Stimulated activated naive CD8-positive, alpha-beta T cell treated with anti-CD3 and anti-CD28 coated beads, Interleukin-15, Interleukin-2, amounts not matched to agents 100 ng/mL and 50 ng/mL, for 24 hours (primary cell): ENCODE data around the gene FLRT2.

Experiments
- H3K27ac Mint-ChIP-seq: one replicate; pipeline ENCODE4 v1.8.0; 2021; ENCODE audit warnings: mild to moderate bottlenecking, mixed read lengths
- H3K27me3 Mint-ChIP-seq: one replicate; pipeline ENCODE4 v1.8.0; 2021; ENCODE audit warnings: mixed read lengths
- H3K36me3 Mint-ChIP-seq: one replicate; pipeline ENCODE4 v1.8.0; 2021; ENCODE audit warnings: low read depth, mixed read lengths
- H3K4me1 Mint-ChIP-seq: one replicate; pipeline ENCODE4 v1.8.0; 2021; ENCODE audit warnings: low read depth, mixed read lengths
- H3K4me3 Mint-ChIP-seq: one replicate; pipeline ENCODE4 v1.8.0; 2021; ENCODE audit warnings: mild to moderate bottlenecking, mixed read lengths
- H3K9me3 Mint-ChIP-seq: one replicate; pipeline ENCODE4 v1.8.0; 2021; ENCODE audit warnings: mixed read lengths

The FLRT2 gene, protein sequence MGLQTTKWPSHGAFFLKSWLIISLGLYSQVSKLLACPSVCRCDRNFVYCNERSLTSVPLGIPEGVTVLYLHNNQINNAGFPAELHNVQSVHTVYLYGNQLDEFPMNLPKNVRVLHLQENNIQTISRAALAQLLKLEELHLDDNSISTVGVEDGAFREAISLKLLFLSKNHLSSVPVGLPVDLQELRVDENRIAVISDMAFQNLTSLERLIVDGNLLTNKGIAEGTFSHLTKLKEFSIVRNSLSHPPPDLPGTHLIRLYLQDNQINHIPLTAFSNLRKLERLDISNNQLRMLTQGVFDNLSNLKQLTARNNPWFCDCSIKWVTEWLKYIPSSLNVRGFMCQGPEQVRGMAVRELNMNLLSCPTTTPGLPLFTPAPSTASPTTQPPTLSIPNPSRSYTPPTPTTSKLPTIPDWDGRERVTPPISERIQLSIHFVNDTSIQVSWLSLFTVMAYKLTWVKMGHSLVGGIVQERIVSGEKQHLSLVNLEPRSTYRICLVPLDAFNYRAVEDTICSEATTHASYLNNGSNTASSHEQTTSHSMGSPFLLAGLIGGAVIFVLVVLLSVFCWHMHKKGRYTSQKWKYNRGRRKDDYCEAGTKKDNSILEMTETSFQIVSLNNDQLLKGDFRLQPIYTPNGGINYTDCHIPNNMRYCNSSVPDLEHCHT

GRCh38 chr14:85529803-85530574, at the start of gene FLRT2:
TSS of gene FLRT2 (plus strand) at chr14:85530144. CDS start at chr14:85621515, 91,371 bp downstream.
- H3K4me3 Mint-ChIP-seq = no peak within 1 kb of the TSS
- peaks cover 79% of the 10 kb centered on the region for H3K27me3 Mint-ChIP-seq
- peaks cover 16% of the 10 kb centered on the region for H3K4me1 Mint-ChIP-seq
- no peak within 1 kb of the TSS for H3K27ac Mint-ChIP-seq
- H3K9me3 Mint-ChIP-seq = peaks cover 4% of the 10 kb centered on the region
- H3K36me3 Mint-ChIP-seq = no peaks in the 10 kb centered on the region

DNA sequence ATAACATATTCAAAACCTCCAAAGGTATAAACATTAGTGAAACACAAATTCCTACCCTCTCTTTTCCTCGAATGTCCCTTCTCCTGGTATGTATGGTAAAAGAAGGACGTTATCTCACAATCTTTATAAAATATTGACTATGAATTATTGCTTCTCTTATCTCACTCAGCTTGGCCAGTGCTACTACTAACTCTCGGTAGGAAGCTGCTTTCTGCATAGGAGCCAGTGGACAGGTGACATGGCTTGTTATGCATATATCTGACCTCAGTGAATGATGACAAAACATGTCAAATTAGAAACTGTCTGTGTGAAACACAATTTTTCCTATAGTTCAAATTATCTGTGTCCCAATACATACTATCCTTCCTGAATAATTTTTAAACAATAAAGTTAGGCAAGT, 48.5 kb upstream of the FLRT2 start:
- Mint-ChIP-seq H3K4me3 (no peak overlapping the region), H3K4me1 (no peaks in the 10 kb centered on the region), H3K36me3 (no peaks in the 10 kb centered on the region), H3K27ac (no peak overlapping the region), H3K27me3 (no peaks in the 10 kb centered on the region), H3K9me3 (peaks cover 3% of the 10 kb centered on the region)

- Mint-ChIP-seq H3K27ac (no peak overlapping the region), H3K4me1 (no peaks in the 10 kb centered on the region)
These were observed 47.4 kb upstream of the FLRT2 start for GRCh38 chr14:85482552-85482951.

DNA sequence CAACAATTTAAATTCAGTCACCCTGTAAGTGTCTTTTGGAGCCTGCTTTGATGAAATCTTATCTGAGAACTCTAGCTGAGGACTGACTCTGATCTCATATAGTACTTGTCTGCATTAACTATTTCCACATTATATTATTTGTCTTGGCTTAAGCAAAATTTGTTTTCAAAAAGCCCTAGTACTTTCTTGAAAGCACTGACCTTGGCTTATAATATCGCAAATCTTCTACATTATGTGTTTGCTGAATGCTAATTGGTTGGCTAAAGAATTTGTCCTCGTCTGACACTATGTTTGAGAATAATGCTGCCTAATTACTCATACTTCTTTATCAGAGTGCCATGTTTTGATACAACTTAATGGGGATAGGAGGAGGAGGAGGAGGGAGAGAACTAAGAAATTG, 46.9 kb upstream of the FLRT2 start:
- no peaks in the 10 kb centered on the region for H3K4me1 Mint-ChIP-seq
- H3K36me3 Mint-ChIP-seq = no peaks in the 10 kb centered on the region
- H3K4me3 Mint-ChIP-seq = no peak overlapping the region
- H3K27ac Mint-ChIP-seq = no peak overlapping the region
- H3K9me3 Mint-ChIP-seq = no peaks in the 10 kb centered on the region
- no peaks in the 10 kb centered on the region for H3K27me3 Mint-ChIP-seq

More at GRCh38 chr14:85482552-85482951, 47.4 kb upstream of the FLRT2 start:
- Mint-ChIP-seq H3K27me3 (no peaks in the 10 kb centered on the region), H3K36me3 (no peaks in the 10 kb centered on the region), H3K9me3 (no peaks in the 10 kb centered on the region), H3K4me3 (no peak overlapping the region)

DNA sequence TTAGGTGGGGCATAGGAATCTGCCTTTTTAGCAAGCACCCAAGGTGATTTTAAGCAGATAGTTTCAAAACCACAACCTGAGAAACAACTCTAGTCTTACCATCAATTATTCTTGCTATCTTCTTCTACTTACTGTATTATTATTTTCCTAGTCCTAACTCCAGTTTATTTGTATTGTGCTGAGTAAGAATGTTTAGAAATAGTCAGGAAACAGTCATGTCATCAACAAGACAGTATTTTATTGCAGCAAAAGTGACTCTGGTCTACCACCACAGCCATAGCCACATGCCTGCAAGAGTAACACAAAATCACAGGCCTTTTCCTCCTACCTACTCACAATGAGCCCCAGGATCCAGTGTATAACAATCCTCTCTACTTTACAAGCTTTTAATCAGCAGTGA, 46.3 kb upstream of the FLRT2 start:
- no peaks in the 10 kb centered on the region for H3K27me3 Mint-ChIP-seq
- H3K4me1 Mint-ChIP-seq = no peaks in the 10 kb centered on the region
- no peaks in the 10 kb centered on the region for H3K36me3 Mint-ChIP-seq
- no peak overlapping the region for H3K4me3 Mint-ChIP-seq
- no peaks in the 10 kb centered on the region for H3K9me3 Mint-ChIP-seq
- H3K27ac Mint-ChIP-seq = no peak overlapping the region

DNA sequence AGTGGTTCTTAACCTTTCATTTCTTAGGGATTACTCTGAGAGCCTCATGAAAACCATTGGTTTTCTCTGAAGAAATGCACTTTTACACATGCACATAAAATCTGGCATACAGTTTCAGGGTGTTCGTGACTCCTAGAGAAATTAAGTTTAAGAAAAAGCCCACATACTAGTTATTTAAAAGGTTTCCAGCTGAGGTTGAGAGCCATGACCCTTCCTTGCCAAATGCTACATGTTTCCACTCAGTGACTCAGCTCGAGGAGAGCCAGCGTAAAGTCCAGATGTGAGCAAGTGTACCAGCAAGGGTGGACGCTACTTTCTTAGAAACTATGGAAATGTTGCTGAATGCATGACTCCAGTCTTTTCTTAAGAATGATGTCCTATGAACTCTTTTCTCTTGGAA, 42.7 kb upstream of the FLRT2 start:
- no peaks in the 10 kb centered on the region for H3K4me1 Mint-ChIP-seq
- no peaks in the 10 kb centered on the region for H3K36me3 Mint-ChIP-seq
- H3K9me3 Mint-ChIP-seq = peaks cover 10% of the 10 kb centered on the region
- H3K4me3 Mint-ChIP-seq = no peak overlapping the region
- no peaks in the 10 kb centered on the region for H3K27me3 Mint-ChIP-seq
- H3K27ac Mint-ChIP-seq = no peak overlapping the region

DNA sequence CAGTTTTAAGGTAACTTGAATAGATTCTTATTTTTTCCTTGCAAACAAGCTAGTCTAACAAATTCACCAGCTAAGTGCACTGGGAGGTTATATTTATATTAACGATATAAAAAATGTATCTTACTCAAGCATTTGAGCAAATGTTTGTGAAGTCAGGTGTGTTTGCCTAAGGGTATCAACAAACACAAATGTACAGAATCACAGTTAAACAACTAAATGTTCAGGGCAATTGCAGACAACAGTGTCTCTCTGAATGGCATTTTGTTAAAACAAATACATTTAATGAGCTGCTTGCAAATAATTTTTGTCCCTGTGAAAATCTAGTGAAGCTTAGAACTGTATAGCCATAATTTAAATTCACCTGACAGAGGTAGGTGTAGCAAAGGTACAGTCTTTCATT, 28.2 kb upstream of the FLRT2 start:
- Mint-ChIP-seq H3K4me1 (no peaks in the 10 kb centered on the region), H3K27ac (no peak overlapping the region), H3K27me3 (no peaks in the 10 kb centered on the region), H3K9me3 (peaks cover 5% of the 10 kb centered on the region), H3K4me3 (no peak overlapping the region), H3K36me3 (no peaks in the 10 kb centered on the region)

GRCh38 chr14:85508863-85509262, 21.1 kb upstream of the FLRT2 start:
- no peak overlapping the region for H3K4me3 Mint-ChIP-seq
- no peak overlapping the region for H3K27ac Mint-ChIP-seq
- no peaks in the 10 kb centered on the region for H3K9me3 Mint-ChIP-seq
- no peaks in the 10 kb centered on the region for H3K27me3 Mint-ChIP-seq
- no peaks in the 10 kb centered on the region for H3K4me1 Mint-ChIP-seq
- no peaks in the 10 kb centered on the region for H3K36me3 Mint-ChIP-seq

DNA sequence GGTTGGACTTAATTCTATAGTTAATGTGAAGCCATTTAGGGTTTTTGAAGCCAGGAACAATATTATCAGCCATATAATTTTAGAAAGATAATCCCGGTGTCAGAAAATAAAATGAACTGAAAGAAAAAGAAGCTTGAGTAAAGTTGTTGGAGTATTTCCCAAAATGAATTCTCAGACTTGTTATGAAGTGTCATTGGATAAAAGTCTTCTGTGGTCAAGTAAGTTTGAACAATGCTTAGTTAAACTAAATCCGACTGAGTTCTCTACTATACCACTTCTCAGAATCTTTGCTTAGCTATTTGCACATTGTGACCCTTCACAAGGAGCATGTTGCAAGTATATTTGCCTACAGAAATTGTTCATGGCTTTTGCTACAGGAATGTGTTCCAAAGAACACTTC, 17.5 kb upstream of the FLRT2 start:
- Mint-ChIP-seq H3K4me1 (no peaks in the 10 kb centered on the region), H3K36me3 (no peaks in the 10 kb centered on the region), H3K27me3 (no peaks in the 10 kb centered on the region), H3K9me3 (no peaks in the 10 kb centered on the region), H3K27ac (no peak overlapping the region), H3K4me3 (no peak overlapping the region)

DNA sequence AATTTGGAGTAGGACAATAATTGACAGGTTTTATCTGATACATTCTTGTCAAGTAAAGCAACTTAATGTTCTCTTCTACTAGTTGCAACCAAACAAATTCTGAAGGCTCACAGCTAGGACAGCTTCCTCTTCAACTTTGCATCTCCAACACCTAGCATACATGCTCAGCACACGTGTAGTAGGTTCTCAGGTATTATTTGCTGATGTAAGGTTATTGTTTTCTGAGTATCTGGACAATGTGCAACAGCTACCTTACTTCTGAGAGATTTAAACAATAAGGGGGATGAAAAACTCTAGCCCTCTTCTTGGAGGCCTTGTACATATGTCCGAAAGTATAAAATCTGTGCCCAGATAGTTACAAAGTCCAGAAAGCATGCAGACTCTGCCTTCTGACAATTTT, 15.5 kb upstream of the FLRT2 start:
- no peak overlapping the region for H3K4me3 Mint-ChIP-seq
- no peaks in the 10 kb centered on the region for H3K4me1 Mint-ChIP-seq
- no peaks in the 10 kb centered on the region for H3K27me3 Mint-ChIP-seq
- H3K27ac Mint-ChIP-seq = no peak overlapping the region
- H3K36me3 Mint-ChIP-seq = no peaks in the 10 kb centered on the region
- H3K9me3 Mint-ChIP-seq = no peaks in the 10 kb centered on the region

DNA sequence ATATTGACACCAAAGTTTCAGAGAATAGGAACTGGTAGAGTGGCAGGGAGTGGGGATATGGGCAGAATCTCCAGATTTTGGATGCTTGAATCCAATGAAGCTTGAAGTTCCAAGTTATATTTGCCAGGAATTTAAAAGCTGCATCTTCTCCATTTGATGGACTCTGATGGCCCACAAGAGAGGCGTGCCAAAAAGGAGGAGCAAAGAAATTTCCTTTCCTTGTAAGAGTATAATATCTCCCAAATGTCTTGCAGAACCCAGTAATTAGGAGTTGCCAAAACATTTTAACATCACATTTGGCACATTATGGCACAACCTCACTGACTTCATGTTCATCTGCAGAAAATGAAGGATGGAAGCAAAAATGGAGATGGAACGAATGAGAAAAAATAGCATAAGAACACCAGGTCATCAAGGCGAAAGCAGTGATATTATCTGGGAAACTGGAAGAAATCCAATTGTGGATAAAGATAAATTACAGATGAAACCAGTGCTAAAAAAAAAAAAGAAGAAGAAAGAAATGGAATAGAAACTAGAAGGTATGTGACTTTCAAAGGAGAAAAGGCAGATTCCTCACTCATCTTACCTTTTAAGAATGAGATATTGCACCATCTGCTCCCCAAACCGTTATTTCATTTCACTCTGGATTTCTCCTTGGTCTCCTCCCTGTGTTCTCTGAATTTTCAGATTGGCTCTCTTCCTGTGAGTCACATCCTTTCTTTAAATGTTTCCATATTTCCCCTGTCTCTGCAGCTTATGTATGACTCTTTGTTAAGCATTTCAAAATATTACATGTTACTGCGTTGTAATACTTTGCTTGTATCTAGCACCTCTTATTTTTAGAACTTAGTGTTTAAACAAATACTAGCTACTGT, 13.5 kb upstream of the FLRT2 start:
- no peak overlapping the region for H3K27ac Mint-ChIP-seq
- no peaks in the 10 kb centered on the region for H3K4me1 Mint-ChIP-seq
- no peaks in the 10 kb centered on the region for H3K36me3 Mint-ChIP-seq
- H3K27me3 Mint-ChIP-seq = no peaks in the 10 kb centered on the region
- H3K9me3 Mint-ChIP-seq = no peaks in the 10 kb centered on the region
- H3K4me3 Mint-ChIP-seq = no peak overlapping the region

DNA sequence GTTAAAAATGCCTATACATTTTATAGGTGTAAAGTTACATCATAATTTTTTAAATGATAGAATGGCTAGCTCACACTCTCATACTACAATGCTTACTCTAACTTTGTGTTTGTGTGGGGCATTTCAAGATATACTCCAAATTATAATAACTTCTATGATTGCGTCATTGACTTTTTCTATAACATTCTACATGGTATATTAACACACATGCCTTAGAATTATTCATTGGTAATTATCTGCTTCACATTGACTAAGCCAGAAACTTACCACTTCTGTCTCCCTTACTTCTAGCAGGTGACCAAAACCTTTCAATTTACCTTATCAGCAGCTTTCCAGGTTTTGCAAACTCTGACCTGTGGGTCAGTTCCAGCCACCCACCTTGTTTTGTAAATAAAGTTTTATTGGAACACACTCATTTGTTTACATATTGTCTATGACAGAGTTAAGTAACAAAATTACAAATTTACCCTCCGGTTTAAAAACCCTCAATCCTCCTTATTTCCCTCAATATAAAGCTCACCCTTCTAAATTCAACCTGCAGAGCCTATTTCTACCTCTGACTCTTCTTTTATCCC, 12.7 kb upstream of the FLRT2 start:
- Mint-ChIP-seq H3K36me3 (no peaks in the 10 kb centered on the region), H3K27ac (no peak overlapping the region), H3K27me3 (no peaks in the 10 kb centered on the region), H3K9me3 (no peaks in the 10 kb centered on the region), H3K4me3 (no peak overlapping the region), H3K4me1 (no peaks in the 10 kb centered on the region)

DNA sequence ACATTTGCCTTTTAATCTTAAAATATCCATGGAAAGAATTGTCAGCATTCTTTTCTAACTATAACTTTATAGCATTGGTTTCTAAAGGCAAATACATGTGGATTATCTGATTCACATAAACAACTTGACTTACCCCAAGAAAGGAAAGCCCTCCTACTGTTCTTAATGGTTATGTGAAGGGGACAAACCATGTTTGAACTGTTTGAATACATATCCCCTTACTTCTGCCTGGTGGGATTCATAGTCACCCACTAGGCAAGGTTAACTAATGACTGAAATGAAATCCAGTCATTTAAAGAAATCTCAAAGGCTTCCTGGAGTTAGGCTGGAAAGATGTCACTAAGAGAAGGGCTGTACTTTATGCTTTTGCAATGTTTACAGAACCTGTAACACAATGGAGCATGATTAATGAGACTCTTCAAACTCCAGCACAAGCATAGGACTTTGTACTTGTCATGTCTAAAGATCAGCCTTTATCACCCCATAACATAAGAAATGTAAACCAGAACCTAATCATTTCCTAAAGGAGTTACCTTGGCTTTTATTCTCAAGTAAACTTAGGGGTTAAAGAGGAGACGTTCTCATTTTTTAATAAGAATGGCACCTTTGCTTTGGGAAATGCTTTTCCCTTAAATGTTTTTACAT, 10.2 kb upstream of the FLRT2 start:
- no peaks in the 10 kb centered on the region for H3K36me3 Mint-ChIP-seq
- H3K4me1 Mint-ChIP-seq = no peaks in the 10 kb centered on the region
- H3K27ac Mint-ChIP-seq = no peak overlapping the region
- H3K4me3 Mint-ChIP-seq = no peak overlapping the region
- H3K27me3 Mint-ChIP-seq = no peaks in the 10 kb centered on the region
- H3K9me3 Mint-ChIP-seq = no peaks in the 10 kb centered on the region

DNA sequence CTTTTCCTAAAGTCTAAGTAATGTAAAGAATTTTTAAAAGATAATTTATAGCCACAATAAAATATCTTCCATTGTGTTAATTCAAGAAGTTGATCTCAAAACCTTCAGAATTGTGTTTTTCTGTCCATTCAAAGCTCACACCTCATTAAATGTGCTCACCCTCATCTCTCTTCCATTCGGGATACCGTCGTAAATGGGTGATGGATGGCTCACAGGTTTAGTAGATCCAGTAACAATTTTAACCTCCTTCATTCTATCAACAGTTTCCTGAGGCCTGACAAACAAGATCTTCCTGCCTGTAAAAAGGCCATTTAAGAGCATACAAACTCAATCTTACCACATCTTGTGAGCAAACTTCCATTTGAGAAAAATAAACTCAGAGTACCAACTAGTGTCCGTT, 9.4 kb upstream of the FLRT2 start:
- Mint-ChIP-seq H3K9me3 (no peaks in the 10 kb centered on the region), H3K36me3 (no peaks in the 10 kb centered on the region), H3K4me3 (no peak overlapping the region), H3K4me1 (no peaks in the 10 kb centered on the region), H3K27me3 (no peaks in the 10 kb centered on the region), H3K27ac (no peak overlapping the region)
